Measurements from ENCODE around the gene PPM1G.
"Not testable (repeated sequence)": the region's sequence is repeated elsewhere in the genome, so short reads cannot be mapped to it uniquely, and the experiment has no call there.

PPM1G gene

GRCh38 chr2:27356056-27356381, 53.4 kb downstream of the PPM1G start:
- Histone ChIP-seq H3K27ac (ENCODE audit: low read length) (peak overlapping the region; percentile 84), H3K27me3 (ENCODE audit: low read depth, low read length) (no peaks in the 10 kb centered on the region), H3K4me2 (ENCODE audit: low read length) (peak overlapping the region; percentile 90), H3K4me1 (ENCODE audit: low read length) (peaks cover 16% of the 10 kb centered on the region), H3K9ac (ENCODE audit: low read length) (peak overlapping the region; percentile 96), H4K20me1 (ENCODE audit: insufficient read depth, low read length) (peaks cover 10% of the 10 kb centered on the region; the same call in 1 of the 2 replicates), H3K79me2 (ENCODE audit: low read length) (peaks cover 73% of the 10 kb centered on the region), H3K9me3 (ENCODE audit: insufficient read depth, low read length) (no peaks in the 10 kb centered on the region), H3K36me3 (replicated peaks; ENCODE audit: low read depth, low read length) (peaks cover 12% of the 10 kb centered on the region), H3K4me3 (ENCODE audit: low read length) (peak overlapping the region; percentile 96), H2AFZ (ENCODE audit: low read depth, low read length) (peak overlapping the region; percentile 75; the same call in 1 of the 2 replicates)
- TF ChIP-seq CTCF (IDR thresholded peaks at IDR 0.05; ENCODE audit: low read depth, low read length) (no peak), EZH2phosphoT487 (IDR thresholded peaks at IDR 0.05; ENCODE audit: low read depth) (no peak)

DNA sequence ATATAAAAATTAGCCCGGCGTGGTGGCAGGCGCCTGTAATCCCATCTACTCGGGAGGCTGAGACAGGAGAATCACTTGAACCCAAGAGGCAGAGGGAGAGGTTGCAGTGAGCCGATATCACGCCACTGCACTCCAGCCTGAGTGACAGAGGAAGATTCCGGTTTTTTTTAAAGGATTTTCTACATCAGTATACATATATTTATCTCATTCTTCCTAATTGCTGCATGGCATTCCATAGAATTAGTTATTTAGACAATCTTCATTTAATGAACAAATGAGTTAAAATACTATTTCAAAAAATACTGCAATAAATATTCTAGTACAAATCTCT, 54.8 kb downstream of the PPM1G start:
- Histone ChIP-seq H3K4me3 (ENCODE audit: low read length) (no peak overlapping the region), H3K27me3 (ENCODE audit: low read depth, low read length) (no peaks in the 10 kb centered on the region), H3K9me3 (ENCODE audit: insufficient read depth, low read length) (no peaks in the 10 kb centered on the region), H3K4me1 (ENCODE audit: low read length) (peaks cover 16% of the 10 kb centered on the region), H2AFZ (ENCODE audit: low read depth, low read length) (no peak overlapping the region), H3K36me3 (replicated peaks; ENCODE audit: low read depth, low read length) (peaks cover 15% of the 10 kb centered on the region), H3K4me2 (ENCODE audit: low read length) (no peak overlapping the region), H3K79me2 (ENCODE audit: low read length) (peaks cover 88% of the 10 kb centered on the region), H3K27ac (ENCODE audit: low read length) (no peak overlapping the region), H3K9ac (ENCODE audit: low read length) (no peak overlapping the region), H4K20me1 (ENCODE audit: insufficient read depth, low read length) (peaks cover 10% of the 10 kb centered on the region; the same call in 1 of the 2 replicates)
- no peak for TF ChIP-seq EZH2phosphoT487 (IDR thresholded peaks at IDR 0.05; ENCODE audit: low read depth)
- no peak for TF ChIP-seq CTCF (IDR thresholded peaks at IDR 0.05; ENCODE audit: low read depth, low read length)

- no peak overlapping the region for H3K9ac ChIP-seq (ENCODE audit: low read length)
Measured at GRCh38 chr2:27353762-27354596, 55.4 kb downstream of the PPM1G start.

GRCh38 chr2:27353386-27353761, 56.0 kb downstream of the PPM1G start:
- Histone ChIP-seq H3K36me3 (replicated peaks; ENCODE audit: low read depth, low read length) (peaks cover 12% of the 10 kb centered on the region), H3K4me1 (ENCODE audit: low read length) (peaks cover 15% of the 10 kb centered on the region), H4K20me1 (ENCODE audit: insufficient read depth, low read length) (peaks cover 10% of the 10 kb centered on the region; the same call in 1 of the 2 replicates), H3K79me2 (ENCODE audit: low read length) (peaks cover 91% of the 10 kb centered on the region)
- H3K9ac ChIP-seq (ENCODE audit: low read length); H3K4me2 ChIP-seq (ENCODE audit: low read length); H2AFZ ChIP-seq (ENCODE audit: low read depth, low read length); H3K4me3 ChIP-seq (ENCODE audit: low read length); H3K9me3 ChIP-seq (ENCODE audit: insufficient read depth, low read length); H3K27me3 ChIP-seq (ENCODE audit: low read depth, low read length); H3K27ac ChIP-seq (ENCODE audit: low read length): not testable (repeated sequence)

More at GRCh38 chr2:27353762-27354596, 55.4 kb downstream of the PPM1G start:
- no peak overlapping the region for H3K4me2 ChIP-seq (ENCODE audit: low read length)
- peaks cover 16% of the 10 kb centered on the region for H3K4me1 ChIP-seq (ENCODE audit: low read length)
- peaks cover 10% of the 10 kb centered on the region; the same call in 1 of the 2 replicates for H4K20me1 ChIP-seq (ENCODE audit: insufficient read depth, low read length)
- H2AFZ ChIP-seq (ENCODE audit: low read depth, low read length) = no peak overlapping the region
- no peaks in the 10 kb centered on the region for H3K27me3 ChIP-seq (ENCODE audit: low read depth, low read length)
- TF ChIP-seq CTCF (IDR thresholded peaks at IDR 0.05; ENCODE audit: low read depth, low read length) (no peak), EZH2phosphoT487 (IDR thresholded peaks at IDR 0.05; ENCODE audit: low read depth) (no peak)
- peaks cover 15% of the 10 kb centered on the region for H3K36me3 ChIP-seq (replicated peaks; ENCODE audit: low read depth, low read length)
- peaks cover 92% of the 10 kb centered on the region for H3K79me2 ChIP-seq (ENCODE audit: low read length)
- H3K4me3 ChIP-seq (ENCODE audit: low read length) = no peak overlapping the region
- H3K27ac ChIP-seq (ENCODE audit: low read length) = no peak overlapping the region
- no peaks in the 10 kb centered on the region for H3K9me3 ChIP-seq (ENCODE audit: insufficient read depth, low read length)

Data from OCI-LY3 (cell line).